CD4-positive, alpha-beta T cell treated with Interleukin-4 for 1 hour (primary cell): ENCODE data around the gene FFAR3.

Source experiments
- DNase-seq, 2 donors: peaks; one replicate each; pipeline ENCODE4 v3.0.0-alpha.2; 2020 to 2022

FFAR3 gene, protein sequence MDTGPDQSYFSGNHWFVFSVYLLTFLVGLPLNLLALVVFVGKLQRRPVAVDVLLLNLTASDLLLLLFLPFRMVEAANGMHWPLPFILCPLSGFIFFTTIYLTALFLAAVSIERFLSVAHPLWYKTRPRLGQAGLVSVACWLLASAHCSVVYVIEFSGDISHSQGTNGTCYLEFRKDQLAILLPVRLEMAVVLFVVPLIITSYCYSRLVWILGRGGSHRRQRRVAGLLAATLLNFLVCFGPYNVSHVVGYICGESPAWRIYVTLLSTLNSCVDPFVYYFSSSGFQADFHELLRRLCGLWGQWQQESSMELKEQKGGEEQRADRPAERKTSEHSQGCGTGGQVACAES

DNA sequence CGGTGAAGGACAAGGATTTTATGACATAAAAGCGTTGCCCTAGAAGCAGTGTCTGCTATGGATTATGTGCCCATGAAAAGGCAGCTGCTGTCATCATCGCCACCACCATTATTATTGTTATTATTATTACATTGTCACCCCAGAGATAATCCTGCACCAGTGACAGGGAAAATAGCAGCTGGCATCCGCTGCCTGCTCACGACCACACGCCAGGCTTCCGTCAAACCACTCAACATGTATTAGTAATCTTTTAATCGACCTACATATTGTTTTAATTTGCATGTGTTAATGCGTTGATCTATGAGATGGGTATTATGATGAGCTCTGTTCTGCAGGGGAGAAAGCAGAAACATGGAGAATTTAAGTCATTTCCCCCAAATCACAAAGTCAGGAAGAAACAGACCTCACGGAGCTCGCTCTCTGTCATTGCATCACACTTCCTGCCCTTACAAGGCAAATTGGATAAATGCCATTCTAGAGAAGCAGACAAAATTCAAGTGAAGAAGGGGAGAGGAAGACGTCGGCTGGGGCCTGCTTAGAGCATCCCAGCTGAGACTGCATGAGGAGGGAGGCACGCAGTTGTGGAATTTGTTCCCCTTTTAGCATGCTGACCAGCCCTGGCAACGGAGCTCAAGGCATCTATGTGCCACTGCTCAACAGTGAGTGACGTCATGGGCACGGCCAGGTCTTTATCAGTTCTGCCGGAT, at the start of gene FFAR3:
TSS of gene FFAR3 (plus strand) at position 594 of the 707 bp plus-strand sequence. CDS start 431 bp downstream, outside the sequence.
- peak; percentile 46 to 86 for DNase-seq

DNA sequence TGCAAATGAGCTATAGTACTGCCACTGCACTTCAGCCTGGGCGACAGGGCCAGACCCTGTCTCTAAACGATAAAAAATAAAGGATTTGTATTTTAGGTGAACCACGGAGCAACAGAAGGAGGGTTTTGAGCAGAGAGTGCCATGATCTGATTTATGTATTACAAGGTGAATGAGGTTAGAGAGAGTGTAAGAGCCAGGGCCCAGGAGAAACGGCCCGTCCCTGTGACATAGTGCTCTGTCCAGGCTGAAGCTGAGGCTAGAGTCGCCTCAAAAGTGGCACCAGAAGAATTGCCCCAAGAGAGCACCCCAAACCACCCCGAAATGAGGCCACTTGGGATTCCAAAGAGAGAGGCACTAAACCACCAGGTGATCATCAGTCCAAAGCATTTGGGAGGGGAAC, 49.4 kb upstream of the FFAR3 start:
- no peak for DNase-seq

DNA sequence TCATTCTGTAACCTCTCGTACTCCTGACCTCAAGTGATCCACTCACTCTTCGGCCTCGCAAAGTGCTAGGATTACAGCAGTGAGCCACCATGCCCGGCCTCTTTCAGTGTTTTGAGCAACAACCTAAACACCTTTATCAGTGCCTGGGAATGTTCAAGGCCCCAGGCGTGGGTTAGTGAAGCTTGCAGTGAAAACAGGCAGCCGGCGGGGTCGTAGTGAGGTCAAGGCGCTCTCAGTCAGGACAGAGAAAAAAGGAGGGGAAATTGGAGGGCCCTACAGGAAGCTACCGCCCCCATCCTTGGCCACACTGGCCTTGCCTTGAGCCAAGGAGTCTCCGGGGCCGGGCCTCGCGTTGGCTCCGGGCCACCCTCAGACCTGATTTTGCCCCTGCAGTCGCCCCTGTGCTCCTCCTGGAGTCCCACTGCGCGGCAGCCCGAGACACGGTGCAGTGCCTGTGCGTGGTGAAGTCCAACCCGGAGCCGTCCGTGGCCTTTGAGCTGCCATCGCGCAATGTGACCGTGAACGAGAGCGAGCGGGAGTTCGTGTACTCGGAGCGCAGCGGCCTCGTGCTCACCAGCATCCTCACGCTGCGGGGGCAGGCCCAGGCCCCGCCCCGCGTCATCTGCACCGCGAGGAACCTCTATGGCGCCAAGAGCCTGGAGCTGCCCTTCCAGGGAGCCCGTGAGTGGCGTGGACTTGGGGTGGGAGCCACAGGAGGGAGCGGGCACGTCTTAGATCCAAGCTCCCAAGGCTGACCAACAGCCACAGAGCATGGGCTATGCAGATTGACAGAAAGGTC, 48.6 kb upstream of the FFAR3 start:
- no peak for DNase-seq

DNA sequence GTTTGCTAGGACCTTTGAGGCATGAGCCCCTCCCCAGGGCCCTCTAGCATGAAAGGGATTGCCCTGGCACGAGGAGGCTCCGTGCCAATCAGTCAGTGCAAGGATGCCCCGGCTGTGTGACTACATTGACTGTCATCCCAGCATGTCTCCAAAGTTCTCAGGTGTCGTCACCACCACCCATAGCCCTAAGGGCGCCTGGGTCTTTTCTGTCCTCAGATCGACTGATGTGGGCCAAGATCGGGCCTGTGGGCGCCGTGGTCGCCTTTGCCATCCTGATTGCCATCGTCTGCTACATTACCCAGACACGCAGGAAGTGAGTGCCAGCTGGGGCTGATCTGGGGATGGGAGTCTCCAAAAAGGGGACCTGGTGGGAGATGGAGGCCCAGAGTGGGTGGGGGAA, 47.9 kb upstream of the FFAR3 start:
- DNase-seq = no peak

DNA sequence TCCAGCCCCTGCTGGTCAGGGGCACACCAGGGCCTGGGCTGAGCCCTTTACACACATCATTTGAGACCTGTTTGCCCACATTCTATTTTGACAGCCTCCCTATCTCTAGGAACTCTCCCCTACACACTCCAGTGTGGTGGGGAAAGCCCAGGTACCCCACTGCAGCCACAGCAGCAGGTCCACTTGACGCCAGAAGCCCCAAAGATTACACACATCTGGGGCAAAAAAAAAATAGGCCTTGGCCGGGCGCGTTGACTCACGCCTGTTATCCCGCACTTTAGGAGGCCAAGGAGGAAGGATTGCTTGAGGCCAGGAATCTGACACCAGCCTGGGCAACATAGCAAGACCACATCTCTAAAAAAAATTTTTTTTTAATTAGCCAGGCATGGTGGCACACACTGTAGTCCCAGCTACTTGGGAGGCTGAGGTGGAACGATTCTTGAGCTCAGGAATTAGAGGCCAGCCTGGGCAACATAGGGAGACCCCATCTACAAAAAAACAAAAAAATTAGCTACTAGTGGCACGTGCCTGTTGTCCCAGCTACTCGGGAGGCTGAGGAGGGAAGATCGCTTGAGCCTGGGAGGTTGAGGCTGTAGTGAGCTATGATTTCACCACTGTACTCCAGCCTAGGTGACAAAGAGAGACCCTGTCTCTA, 47.3 kb upstream of the FFAR3 start:
- DNase-seq = no peak

DNA sequence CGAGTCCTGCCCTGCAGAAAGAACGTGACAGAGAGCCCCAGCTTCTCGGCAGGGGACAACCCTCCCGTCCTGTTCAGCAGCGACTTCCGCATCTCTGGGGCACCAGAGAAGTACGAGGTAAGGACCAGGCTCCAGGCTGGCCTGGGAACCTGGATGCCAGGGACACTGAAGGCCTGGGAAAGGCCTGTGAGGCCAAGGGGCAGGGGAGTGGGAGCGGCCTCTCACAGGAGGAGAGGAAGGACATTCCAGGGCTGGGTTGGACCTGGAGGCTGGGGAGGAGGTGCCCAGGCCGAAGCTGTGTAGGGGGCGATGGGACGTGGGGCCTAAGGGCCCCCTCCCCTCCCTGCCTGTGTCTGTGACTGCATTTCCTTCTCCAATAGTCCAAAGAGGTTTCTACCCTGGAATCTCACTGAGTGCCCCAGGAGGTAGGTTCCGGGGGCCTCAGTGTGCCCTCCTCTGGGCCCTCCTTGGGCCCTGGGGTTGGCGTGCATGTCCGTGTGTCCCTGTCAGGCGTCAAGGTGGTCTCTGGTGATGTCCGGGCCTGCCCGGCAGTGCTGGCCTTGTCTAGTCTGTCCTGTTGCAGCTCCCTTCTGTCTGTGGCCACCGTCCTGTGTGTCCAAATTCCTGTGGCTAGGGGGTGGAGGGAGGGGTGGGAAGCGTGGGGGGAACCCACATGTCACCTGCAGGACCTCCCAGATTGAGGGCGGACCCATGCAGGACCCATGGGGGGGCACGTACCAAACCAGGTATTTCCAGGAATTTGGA, 46.2 kb upstream of the FFAR3 start:
- DNase-seq = no peak

DNA sequence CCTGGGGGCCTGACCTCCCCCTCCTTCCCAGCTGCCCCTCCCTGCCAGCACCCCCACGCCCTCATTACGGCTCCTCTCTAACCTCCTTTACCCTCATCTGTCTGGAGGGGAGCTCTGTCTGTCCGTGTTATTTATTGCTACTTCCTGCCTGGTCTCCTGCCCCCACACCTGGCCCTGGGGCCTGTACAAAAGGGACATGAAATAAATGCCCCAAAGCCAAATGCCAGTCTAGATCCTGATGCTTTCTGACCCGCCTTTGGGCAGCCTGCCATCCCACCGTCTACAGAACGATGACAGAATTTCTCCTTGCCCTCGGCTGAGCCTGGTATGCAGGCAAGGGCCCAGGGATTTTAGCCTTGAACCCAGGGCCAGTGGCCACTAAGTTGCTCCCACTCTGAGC, 44.7 kb upstream of the FFAR3 start:
- DNase-seq = no peak

DNA sequence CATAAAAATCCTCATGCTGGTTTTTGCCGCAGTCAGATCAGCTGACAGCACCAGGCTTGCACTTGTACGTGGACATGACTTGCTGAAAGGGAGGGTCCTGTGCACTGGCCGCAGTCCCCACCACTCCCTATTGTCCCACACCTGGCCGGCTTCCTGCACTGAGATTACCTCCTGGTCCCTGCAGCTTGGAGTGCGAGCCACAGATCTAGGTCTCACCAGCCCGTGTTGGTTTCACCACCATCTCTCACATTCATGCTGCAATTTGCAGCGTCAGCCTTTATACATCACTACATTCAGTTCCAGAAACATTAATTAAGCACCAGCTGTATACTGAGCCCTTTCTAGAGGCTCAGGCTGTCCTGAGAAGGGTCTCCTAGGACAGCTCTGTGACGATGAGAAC, 44.2 kb upstream of the FFAR3 start:
- no peak for DNase-seq

DNA sequence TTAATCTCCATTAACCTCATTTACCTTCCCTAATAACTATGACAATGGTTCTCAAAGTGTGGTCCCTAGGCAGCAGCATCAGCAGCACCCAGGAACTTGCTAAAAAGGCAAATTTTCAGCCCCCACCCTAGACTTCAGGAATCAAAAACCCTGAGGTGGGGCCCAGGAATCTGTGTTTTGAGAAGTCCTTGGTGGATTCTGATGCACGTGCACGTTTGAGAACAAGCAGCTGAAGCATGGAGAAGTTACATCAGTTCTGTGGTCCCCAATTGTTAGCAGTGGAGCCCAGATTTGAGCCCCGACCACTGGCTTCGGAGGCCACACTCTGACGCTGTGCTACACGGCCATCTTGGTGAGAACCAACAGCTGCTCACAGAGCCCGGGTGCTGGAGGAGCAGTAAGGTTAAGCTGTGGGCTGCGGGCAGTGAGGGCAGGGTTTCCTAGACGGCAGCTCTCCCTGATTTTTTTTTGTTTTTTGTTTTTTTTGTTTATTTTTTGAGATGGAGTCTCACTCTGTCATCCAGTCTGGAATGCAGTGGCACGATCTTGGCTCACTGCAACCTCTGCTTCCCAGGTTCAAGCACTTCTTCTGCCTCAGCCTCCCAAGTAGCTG, 43.3 kb upstream of the FFAR3 start:
- no peak for DNase-seq

DNA sequence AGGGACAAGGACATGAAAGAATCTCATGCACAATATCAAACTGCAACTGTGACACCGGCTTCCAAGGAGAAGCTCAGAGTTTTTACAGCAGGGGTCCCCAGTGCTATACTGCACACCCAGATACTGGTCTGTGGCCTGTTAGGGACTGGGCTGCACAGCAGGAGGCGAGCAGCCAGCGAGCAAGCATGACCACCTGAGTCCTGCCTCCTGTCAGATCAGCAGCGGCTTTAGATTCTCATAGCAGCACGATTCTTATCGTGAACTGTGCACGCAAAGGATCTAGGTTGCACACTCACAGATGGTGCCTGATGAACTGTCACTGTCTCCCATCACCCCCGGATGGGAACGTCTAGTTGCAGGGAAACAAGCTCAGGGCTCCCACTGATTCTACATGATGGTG, 42.4 kb upstream of the FFAR3 start:
- no peak for DNase-seq

DNA sequence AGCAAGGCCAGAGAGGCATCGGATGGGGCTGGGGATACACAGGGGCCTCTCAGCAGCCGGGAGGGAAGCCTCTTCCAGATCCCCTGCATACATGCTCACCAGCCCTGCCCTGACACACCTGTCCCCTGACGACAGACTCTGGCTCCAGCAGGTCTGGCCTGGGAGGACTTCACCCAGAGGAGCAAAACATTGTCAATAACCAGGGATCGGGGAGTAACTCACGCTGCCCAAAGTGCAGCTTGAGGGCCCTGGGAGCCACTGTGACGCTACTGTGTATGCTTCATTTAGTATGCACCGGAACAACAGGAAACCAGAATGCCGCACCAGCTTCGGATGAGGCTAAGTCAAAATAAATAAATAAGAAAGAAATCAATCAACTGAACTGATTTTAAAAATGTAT, 41.7 kb upstream of the FFAR3 start:
- no peak for DNase-seq

DNA sequence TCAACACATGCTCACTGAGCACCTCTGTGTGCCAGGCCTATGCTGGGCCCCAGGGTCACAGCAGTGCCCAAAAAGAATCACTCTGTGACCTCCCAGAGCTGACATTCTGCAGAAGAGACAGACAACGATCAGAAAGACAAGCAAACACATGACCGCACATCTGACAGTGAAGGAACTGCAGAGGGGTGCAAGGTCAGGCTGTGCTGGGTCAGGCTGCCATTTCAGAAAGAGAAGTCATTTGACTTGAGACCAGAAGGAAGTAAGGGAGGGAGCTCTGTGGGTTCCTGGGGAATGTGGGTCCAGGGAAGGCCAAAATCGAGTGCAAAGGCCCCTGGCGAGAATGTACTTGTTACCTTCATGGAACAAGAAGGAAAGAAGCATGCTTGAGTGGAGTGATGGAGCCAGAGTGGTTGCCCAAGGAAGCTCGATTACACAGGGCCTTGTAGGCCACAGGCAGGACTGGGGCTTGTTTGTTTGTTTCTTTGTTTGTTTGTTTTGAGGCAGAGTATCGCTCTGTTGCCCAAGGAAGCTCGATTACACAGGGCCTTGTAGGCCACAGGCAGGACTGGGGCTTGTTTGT, 40.7 kb upstream of the FFAR3 start:
- no peak for DNase-seq

DNA sequence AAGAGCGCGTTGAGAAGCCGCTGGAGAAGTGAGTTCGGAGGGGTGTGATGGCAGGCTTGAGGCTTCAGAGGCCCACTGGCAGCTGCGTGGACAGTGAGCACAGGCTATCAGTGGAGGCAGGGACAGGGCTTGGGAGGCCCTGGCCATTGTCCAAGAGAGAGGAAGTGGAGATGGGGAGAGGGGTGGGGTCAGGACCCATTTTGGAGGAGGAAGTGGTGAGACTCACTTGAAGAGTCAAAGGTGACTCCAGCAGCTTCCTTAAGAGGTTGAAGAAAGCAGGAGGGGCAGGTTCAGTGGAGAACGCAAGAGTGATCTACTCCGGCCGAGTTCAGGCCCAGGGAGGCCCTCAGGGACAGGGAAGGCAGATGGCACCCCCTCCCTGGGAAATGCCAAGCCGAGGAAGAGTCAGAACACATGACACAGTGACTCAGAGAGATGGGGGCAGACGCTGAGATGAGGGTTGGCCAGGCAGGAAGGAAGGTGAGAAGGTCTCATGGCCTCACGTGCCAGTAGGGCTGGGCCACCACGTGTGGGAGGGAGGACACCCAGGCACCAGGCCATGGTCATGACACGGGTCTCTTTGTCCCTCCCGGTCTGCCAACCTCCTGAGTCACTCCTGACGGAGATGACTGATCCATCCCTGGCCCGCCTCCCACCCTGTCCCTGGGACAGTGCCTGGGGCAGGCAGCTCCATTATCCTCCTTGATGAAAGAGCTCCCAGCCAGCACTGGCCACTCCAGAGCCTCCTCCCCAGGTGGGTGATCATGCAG, 39.4 kb upstream of the FFAR3 start:
- peak in 1 of 2 donors; percentile 83 for DNase-seq

DNA sequence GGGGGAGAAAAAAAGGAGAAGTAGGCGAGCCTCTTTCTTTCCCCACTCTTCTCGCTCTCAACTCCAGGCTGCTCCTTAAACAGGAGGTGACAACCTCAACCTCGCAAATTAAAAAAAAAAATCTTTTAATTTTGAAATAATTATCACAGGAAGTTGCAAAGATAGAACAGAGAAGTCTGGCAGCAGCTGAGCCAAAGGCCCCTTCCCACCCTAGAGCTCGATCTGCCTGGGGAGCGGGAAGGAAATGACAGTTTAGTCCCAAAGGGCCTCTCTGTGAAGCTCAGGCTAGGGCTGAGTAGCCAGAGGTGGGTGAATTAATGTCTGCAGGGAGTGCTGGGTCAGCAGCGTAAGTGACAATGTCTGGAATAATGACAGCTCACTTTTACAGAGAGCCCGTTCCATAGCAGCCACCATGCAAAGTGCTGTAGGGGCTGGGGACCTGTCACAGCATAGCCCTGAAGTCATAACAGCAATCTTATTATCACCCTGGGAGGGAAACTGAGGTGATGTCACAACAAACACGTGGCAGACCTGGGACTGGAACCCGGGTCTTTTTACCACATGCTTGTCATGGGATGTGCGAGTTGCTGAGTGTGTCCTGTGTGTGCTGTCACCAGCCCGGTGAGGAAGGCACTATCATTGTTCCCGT, 38.1 kb upstream of the FFAR3 start:
- peak in 1 of 2 donors; percentile 47 for DNase-seq

DNA sequence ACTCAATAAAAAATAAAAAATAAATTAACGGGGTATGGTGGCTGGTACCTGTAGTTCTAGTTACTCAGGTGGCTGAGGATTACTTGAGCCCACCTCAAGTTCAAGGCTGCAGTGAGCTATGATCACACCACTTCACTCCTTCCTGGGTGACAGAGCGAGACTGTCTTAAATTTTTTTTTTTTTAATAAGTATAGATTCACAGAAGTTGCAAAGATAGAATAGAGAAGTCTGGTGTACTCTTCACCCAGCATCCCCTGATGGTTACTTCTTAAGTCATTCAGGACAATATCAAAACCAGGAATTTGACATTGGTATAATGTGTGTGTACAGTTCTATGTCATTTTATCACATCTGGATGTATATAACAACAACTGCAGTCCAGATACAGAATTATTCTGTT, 37.0 kb upstream of the FFAR3 start:
- DNase-seq = no peak

DNA sequence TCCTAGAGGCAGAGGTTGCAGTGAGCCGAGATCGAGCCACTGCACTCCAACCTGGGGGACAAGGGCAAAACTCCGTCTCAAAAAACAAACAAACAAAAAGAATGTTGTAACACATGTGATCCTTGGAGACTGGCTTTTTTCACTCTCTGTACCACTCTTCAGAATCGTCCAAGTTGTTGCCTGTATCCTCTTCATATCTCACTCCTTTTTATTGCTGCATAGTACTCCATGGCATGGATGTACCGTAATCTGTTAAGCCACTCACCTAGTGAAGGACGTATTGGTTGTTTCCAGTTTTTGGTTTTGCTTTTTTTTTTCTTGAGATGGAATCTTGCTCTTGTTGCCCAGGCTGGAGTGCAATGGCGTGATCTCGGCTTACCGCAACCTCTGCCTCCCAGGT, 36.2 kb upstream of the FFAR3 start:
- no peak for DNase-seq

DNA sequence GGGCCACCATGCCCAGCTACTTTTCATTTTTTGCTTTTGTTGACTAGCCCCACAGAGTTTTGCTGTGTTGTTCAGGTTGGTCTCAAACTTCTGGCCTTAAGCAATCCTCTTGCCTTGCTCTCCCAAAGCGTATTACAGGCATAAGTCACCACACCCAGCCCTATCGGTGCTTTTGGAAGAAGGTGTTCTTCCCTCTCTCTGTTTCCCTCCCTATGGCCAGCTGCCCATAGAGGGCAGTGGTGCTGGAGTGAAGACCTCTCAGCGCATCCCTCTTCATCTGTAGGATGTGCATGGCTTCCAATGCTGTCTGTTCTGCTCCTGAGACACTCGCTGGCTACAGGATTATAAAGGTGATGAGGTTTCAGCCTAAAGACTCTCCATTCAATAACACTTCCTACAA, 30.6 kb upstream of the FFAR3 start:
- no peak for DNase-seq

DNA sequence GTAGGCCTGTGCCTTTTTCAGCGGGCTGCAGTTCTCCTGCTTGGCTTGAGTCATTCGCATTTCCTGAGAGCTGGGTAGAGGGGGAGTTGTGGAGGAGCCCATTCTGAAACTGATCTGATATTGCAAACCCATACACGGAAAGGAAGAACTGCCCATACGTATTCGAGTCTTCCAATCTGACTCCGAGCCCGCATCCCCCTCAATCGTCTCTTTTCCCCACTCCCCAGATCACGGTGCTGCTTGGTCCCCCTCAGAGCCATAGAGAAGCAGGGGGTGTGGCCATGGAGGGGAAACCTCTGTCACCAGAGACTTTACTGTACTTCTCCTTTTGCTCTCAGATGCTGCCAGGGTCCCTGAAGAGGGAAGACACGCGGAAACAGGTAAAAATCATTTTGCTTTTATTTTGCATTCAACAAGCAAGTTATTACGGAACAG, 29.4 kb upstream of the FFAR3 start, which contains the start of gene CD22:
TSS of gene CD22 (plus strand) at position 337 of the 435 bp plus-strand sequence. CDS start 2,854 bp downstream, outside the sequence.
- peak in 1 of 2 donors; percentile 66 for DNase-seq

DNA sequence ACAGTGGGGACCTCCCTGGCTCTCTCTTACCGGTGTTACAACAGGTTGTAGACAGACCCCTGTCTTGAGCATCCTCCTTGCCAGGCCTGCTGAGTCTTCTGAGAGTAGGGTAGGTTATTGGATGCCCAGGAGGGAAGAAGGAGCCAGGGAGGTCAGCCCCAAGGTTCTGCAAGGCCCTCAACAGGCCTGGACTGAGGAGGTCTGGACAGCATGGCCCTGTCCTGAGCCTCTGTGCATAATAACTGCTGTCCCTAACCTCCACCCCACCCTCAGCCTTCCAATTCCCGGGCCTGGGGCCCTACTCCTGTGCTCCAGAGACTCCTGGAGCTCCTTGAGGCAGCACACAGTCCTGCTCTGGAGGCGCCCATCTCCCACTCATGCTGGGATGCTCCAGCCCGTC, 28.9 kb upstream of the FFAR3 start:
- DNase-seq = no peak

DNA sequence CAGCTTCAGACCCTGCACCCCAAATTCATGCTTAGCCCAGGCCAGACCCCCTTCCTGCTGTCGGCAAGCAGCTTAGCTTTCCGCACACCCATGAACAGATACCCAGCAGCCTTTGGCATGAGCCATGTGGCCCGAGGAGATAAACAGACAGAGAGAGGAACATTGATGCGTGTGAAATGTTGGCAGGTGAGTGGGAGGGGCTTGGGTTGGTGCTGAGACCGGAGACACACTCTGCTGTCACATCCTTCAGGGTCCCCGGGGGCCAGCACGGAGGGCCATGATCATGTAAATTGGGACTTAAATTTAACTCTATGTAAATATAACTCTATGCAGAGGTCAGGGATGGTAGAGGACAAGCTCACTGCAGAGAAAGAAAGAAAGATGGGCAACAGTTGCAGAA, 27.8 kb upstream of the FFAR3 start:
- DNase-seq = peak in 1 of 2 donors; percentile 83
